Measurements from ENCODE around the gene IL20RB.

DNA sequence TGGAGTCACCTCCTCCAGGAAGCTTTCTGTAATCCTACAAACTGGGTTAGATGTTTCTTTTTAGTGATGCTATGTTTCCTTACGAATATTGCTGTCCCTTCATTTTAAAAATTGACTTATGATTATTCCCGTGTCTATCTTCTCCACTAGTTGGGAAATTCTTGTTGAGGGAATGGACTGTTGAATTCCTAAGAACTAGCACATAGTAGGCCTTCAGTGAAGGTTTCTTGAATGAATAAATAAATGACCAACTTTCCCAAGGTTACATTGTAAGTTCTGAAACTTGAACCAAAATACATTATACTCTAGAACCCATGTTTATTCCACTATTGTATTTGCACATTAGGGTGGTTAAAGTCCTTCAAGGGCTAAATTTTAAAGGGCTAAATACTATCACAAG lies 812 bp upstream of the IL20RB start:
- TF ChIP-seq EZH2 (IDR thresholded peaks at IDR 0.05; ENCODE audit: insufficient read depth, poor library complexity, severe bottlenecking), result no peak
- no peak for TF ChIP-seq EZH2phosphoT487 (IDR thresholded peaks at IDR 0.05; ENCODE audit: insufficient read depth, low read depth)

All from GM23248 (cell line).